HG02763 (cell line): ENCODE measurements around the gene DNER.
"Not testable (repeated sequence)": the region's sequence is repeated elsewhere in the genome, so short reads cannot be mapped to it uniquely, and the experiment has no call there.

Experiments used
- ATAC-seq: cut with Tn5 transposase; IDR thresholded peaks from one replicate; pipeline ENCODE4 v1.9.1; 2021; ENCODE audit warnings: mild to moderate bottlenecking, moderate library complexity; ENCODE audit not compliant: unreplicated experiment

The DNER gene

GRCh38 chr2:229714080-229714735, at the start of gene DNER:
DNER (minus strand) TSS chr2:229714555; CDS start chr2:229714423, 132 bp downstream.
- ATAC-seq: peak; percentile 62

- ATAC-seq: no peak
Observed at GRCh38 chr2:229761663-229762062, 47.3 kb upstream of the DNER start.

GRCh38 chr2:229757462-229757861, 43.1 kb upstream of the DNER start:
- ATAC-seq: not testable (repeated sequence)

- no peak for ATAC-seq
Observed at GRCh38 chr2:229752970-229753729, 38.8 kb upstream of the DNER start.

GRCh38 chr2:229749779-229750178, 35.4 kb upstream of the DNER start:
- no peak for ATAC-seq

- no peak for ATAC-seq
Observed at GRCh38 chr2:229748950-229749349, 34.6 kb upstream of the DNER start.

GRCh38 chr2:229742691-229743090, 28.3 kb upstream of the DNER start:
- not testable (repeated sequence) for ATAC-seq

- no peak for ATAC-seq
Observed at GRCh38 chr2:229740279-229740678, 25.9 kb upstream of the DNER start.

GRCh38 chr2:229738024-229738625, 23.8 kb upstream of the DNER start:
- ATAC-seq: no peak

- ATAC-seq: no peak
Observed at GRCh38 chr2:229734410-229734809, 20.1 kb upstream of the DNER start.

- ATAC-seq: no peak
Observed at GRCh38 chr2:229733611-229734245, 19.4 kb upstream of the DNER start.

GRCh38 chr2:229732897-229733296, 18.5 kb upstream of the DNER start:
- no peak for ATAC-seq

GRCh38 chr2:229731916-229732315, 17.6 kb upstream of the DNER start:
- no peak for ATAC-seq

GRCh38 chr2:229731363-229731762, 17.0 kb upstream of the DNER start:
- no peak for ATAC-seq

GRCh38 chr2:229728370-229728769, 14.0 kb upstream of the DNER start:
- ATAC-seq: no peak

- ATAC-seq: no peak
Observed at GRCh38 chr2:229726643-229727042, 12.3 kb upstream of the DNER start.

GRCh38 chr2:229725716-229726574, 11.6 kb upstream of the DNER start:
- no peak for ATAC-seq

- ATAC-seq: not testable (repeated sequence)
Observed at GRCh38 chr2:229723192-229723591, 8.8 kb upstream of the DNER start.

GRCh38 chr2:229719926-229720647, 5.7 kb upstream of the DNER start:
- ATAC-seq: no peak

- no peak for ATAC-seq
Observed at GRCh38 chr2:229718057-229718456, 3.7 kb upstream of the DNER start.
